ENCODE data around the gene FCHSD1. TPM values are rescaled to one million over a fixed set of nuclear protein-coding genes. Genes with fewer than 3 reads are reported as not detected.

The FCHSD1 gene
- total and polyA plus RNA-seq, 10 of the 15 experiments (the other 5 are each of a cell fraction or from before 2014, with no cell fraction given) = 0.97 to 22.8 (median 10.7) TPM

DNA sequence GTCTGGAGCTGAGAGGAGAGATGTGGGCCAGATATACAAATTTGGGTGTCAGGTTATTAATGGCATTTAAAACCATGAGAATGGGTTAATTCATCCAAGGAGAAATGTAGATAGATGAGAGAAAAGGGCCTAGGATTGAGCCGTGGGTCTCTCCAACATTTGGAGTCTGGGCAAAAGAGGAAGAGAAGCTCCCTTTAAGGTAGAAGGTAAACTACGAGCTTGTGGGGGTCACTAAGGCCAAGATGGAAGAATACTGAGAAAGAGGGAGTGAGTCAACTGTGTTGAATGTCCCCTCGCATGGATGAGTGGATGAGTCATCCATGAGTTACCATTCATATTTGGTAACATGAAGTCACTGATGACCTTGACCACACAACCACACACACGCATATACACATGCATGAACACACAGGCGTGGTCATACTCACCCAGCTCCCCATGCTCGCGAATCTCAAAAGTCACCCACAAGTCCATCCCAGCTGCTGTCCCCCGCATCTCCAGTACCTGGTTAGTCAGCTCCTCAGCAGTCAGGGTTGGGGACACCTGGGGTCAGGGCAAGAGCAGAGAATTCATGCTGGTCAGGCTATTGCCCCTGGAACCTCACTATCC lies 6.8 kb upstream of the FCHSD1 start (continued):
- no peak for TF ChIP-seq SIX5 (IDR thresholded peaks at IDR 0.05; ENCODE audit: low read depth, low read length, severe bottlenecking)
- TF ChIP-seq MTA2 (IDR thresholded peaks at IDR 0.05; ENCODE audit: low read depth) = no peak
- no peak for TF ChIP-seq CHD4 (IDR thresholded peaks at IDR 0.05)
- TF ChIP-seq YY1 (IDR thresholded peaks at IDR 0.05; ENCODE audit: low read depth, low read length) = peak; percentile 49; the same call in 1 of the 2 replicates
- peak; percentile 98 for TF ChIP-seq RUNX3 (IDR thresholded peaks at IDR 0.05; ENCODE audit: low read length)
- no peak for TF ChIP-seq MYB (IDR thresholded peaks at IDR 0.05; ENCODE audit: borderline replicate concordance, low read depth, low read length)
- TF ChIP-seq CREB1 (IDR thresholded peaks at IDR 0.05; ENCODE audit: low read depth) = peak; percentile 87
- TF ChIP-seq, protein P1, sequence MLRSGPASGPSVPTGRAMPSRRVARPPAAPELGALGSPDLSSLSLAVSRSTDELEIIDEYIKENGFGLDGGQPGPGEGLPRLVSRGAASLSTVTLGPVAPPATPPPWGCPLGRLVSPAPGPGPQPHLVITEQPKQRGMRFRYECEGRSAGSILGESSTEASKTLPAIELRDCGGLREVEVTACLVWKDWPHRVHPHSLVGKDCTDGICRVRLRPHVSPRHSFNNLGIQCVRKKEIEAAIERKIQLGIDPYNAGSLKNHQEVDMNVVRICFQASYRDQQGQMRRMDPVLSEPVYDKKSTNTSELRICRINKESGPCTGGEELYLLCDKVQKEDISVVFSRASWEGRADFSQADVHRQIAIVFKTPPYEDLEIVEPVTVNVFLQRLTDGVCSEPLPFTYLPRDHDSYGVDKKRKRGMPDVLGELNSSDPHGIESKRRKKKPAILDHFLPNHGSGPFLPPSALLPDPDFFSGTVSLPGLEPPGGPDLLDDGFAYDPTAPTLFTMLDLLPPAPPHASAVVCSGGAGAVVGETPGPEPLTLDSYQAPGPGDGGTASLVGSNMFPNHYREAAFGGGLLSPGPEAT (IDR thresholded peaks at IDR 0.05; ENCODE audit: low read depth) = no peak
- no peak for TF ChIP-seq TBL1XR1 (IDR thresholded peaks at IDR 0.05; ENCODE audit: low read depth, low read length)
- no peak for TF ChIP-seq SMAD5 (IDR thresholded peaks at IDR 0.05; ENCODE audit: low read depth)
- TF ChIP-seq, protein P2, sequence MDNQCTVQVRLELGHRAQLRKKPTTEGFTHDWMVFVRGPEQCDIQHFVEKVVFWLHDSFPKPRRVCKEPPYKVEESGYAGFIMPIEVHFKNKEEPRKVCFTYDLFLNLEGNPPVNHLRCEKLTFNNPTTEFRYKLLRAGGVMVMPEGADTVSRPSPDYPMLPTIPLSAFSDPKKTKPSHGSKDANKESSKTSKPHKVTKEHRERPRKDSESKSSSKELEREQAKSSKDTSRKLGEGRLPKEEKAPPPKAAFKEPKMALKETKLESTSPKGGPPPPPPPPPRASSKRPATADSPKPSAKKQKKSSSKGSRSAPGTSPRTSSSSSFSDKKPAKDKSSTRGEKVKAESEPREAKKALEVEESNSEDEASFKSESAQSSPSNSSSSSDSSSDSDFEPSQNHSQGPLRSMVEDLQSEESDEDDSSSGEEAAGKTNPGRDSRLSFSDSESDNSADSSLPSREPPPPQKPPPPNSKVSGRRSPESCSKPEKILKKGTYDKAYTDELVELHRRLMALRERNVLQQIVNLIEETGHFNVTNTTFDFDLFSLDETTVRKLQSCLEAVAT (IDR thresholded peaks at IDR 0.05) = no peak
- TF ChIP-seq FOXK2 (IDR thresholded peaks at IDR 0.05) = no peak
- TF ChIP-seq MEF2B (IDR thresholded peaks at IDR 0.05; ENCODE audit: partially characterized antibody, poor library complexity, severe bottlenecking) = peak; percentile 37
- TF ChIP-seq NR2C2 (IDR thresholded peaks at IDR 0.05; ENCODE audit: borderline replicate concordance, control insufficient read depth, insufficient read length, low read depth) = no peak
- TF ChIP-seq POLR2A (IDR thresholded peaks at IDR 0.05; ENCODE audit: low read depth, low read length) = no peak
- TF ChIP-seq, protein P3, sequence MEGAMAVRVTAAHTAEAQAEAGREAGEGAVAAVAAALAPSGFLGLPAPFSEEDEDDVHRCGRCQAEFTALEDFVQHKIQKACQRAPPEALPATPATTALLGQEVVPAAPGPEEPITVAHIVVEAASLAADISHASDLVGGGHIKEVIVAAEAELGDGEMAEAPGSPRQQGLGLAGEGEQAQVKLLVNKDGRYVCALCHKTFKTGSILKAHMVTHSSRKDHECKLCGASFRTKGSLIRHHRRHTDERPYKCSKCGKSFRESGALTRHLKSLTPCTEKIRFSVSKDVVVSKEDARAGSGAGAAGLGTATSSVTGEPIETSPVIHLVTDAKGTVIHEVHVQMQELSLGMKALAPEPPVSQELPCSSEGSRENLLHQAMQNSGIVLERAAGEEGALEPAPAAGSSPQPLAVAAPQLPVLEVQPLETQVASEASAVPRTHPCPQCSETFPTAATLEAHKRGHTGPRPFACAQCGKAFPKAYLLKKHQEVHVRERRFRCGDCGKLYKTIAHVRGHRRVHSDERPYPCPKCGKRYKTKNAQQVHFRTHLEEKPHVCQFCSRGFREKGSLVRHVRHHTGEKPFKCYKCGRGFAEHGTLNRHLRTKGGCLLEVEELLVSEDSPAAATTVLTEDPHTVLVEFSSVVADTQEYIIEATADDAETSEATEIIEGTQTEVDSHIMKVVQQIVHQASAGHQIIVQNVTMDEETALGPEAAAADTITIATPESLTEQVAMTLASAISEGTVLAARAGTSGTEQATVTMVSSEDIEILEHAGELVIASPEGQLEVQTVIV (IDR thresholded peaks at IDR 0.05; ENCODE audit: borderline replicate concordance, partially characterized antibody) = no peak
- TF ChIP-seq, protein P4, sequence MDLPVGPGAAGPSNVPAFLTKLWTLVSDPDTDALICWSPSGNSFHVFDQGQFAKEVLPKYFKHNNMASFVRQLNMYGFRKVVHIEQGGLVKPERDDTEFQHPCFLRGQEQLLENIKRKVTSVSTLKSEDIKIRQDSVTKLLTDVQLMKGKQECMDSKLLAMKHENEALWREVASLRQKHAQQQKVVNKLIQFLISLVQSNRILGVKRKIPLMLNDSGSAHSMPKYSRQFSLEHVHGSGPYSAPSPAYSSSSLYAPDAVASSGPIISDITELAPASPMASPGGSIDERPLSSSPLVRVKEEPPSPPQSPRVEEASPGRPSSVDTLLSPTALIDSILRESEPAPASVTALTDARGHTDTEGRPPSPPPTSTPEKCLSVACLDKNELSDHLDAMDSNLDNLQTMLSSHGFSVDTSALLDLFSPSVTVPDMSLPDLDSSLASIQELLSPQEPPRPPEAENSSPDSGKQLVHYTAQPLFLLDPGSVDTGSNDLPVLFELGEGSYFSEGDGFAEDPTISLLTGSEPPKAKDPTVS (IDR thresholded peaks at IDR 0.05; ENCODE audit: low read depth, low read length) = no peak
- TF ChIP-seq SP1 (IDR thresholded peaks at IDR 0.05; ENCODE audit: low read depth, low read length) = peak; percentile 24
- no peak for TF ChIP-seq NFYB (IDR thresholded peaks at IDR 0.05; ENCODE audit: insufficient read depth, low read depth, low read length)
- TF ChIP-seq, protein P5, sequence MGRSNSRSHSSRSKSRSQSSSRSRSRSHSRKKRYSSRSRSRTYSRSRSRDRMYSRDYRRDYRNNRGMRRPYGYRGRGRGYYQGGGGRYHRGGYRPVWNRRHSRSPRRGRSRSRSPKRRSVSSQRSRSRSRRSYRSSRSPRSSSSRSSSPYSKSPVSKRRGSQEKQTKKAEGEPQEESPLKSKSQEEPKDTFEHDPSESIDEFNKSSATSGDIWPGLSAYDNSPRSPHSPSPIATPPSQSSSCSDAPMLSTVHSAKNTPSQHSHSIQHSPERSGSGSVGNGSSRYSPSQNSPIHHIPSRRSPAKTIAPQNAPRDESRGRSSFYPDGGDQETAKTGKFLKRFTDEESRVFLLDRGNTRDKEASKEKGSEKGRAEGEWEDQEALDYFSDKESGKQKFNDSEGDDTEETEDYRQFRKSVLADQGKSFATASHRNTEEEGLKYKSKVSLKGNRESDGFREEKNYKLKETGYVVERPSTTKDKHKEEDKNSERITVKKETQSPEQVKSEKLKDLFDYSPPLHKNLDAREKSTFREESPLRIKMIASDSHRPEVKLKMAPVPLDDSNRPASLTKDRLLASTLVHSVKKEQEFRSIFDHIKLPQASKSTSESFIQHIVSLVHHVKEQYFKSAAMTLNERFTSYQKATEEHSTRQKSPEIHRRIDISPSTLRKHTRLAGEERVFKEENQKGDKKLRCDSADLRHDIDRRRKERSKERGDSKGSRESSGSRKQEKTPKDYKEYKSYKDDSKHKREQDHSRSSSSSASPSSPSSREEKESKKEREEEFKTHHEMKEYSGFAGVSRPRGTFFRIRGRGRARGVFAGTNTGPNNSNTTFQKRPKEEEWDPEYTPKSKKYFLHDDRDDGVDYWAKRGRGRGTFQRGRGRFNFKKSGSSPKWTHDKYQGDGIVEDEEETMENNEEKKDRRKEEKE (IDR thresholded peaks at IDR 0.05) = no peak
